MCF 10A (cell line): ENCODE results near the gene CYP27A1. TPM values are rescaled to one million over a fixed set of nuclear protein-coding genes. Genes with fewer than 3 reads are reported as not detected.

Experiments
- BruUV-seq: library from RNA; stranded (reverse); fragments of 400-500 nt; replicated peaks from 2 replicates; lab custom pipeline; 2021; lab: Mats Ljungman, UMichigan
- CTCF ChIA-PET: fragments of 300-600 bp; sonication (Branson Sonifier 250); formaldehyde crosslinking; extraction: SDS; loops from one replicate; lab custom pipeline; 2021; ENCODE audit warnings: antibody characterized with exemption, inconsistent platforms; lab: Yijun Ruan, JAX
- POLR2A ChIA-PET: fragments of 300-600, 350-650 bp; sonication (Branson Sonifier 250); formaldehyde crosslinking; extraction: SDS; loops from one replicate; lab custom pipeline; 2020; ENCODE audit warnings: antibody characterized with exemption, inconsistent platforms; lab: Yijun Ruan, JAX
- DNase-seq: peaks from one replicate; pipeline ENCODE4 v3.0.0-alpha.2; 2018; ENCODE audit not compliant: unreplicated experiment
- H3K27ac Mint-ChIP-seq: one replicate; pipeline ENCODE4 v1.8.0; 2022; ENCODE audit warnings: mild to moderate bottlenecking, low read depth, mixed read lengths; ENCODE audit not compliant: unreplicated experiment
- H3K27me3 Mint-ChIP-seq: one replicate; pipeline ENCODE4 v1.8.0; 2022; ENCODE audit warnings: mixed read lengths; ENCODE audit not compliant: insufficient read depth, unreplicated experiment
- H3K36me3 Mint-ChIP-seq: one replicate; pipeline ENCODE4 v1.8.0; 2022; ENCODE audit warnings: mild to moderate bottlenecking, moderate library complexity, mixed read lengths; ENCODE audit not compliant: insufficient read depth, unreplicated experiment
- H3K4me1 Mint-ChIP-seq: one replicate; pipeline ENCODE4 v1.8.0; 2022; ENCODE audit warnings: mixed read lengths; ENCODE audit not compliant: insufficient read depth, unreplicated experiment
- H3K4me3 Mint-ChIP-seq: one replicate; pipeline ENCODE4 v1.8.0; 2022; ENCODE audit warnings: mild to moderate bottlenecking, moderate library complexity, mixed read lengths; ENCODE audit not compliant: unreplicated experiment
- H3K9me3 Mint-ChIP-seq: one replicate; pipeline ENCODE4 v1.8.0; 2022; ENCODE audit warnings: mixed read lengths; ENCODE audit not compliant: unreplicated experiment
- CTCF ChIP-seq: fragments of 200-600 bp; IDR thresholded peaks from one replicate; pipeline ENCODE4 v1.8.0; 2022; ENCODE audit warnings: antibody characterized with exemption, mild to moderate bottlenecking; ENCODE audit not compliant: unreplicated experiment
- intact Hi-C: fragments of 100-400 bp; cut with micrococcal nuclease; formaldehyde crosslinking; loops from 2 replicates; pipeline ENCODE4 v1.14.1; 2022
- total RNA-seq: library from RNA; stranded (reverse); gene quantifications from 2 replicates; pipeline ENCODE4 v1.2.3, GENCODE V29; 2022

The CYP27A1 gene
- total RNA-seq, 1 experiment from 2014 or later = not detected

- Mint-ChIP-seq H3K27ac (no peak overlapping the region), H3K4me1 (no peaks in the 10 kb centered on the region), H3K9me3 (peaks cover 11% of the 10 kb centered on the region), H3K27me3 (no peaks in the 10 kb centered on the region), H3K36me3 (no peaks in the 10 kb centered on the region), H3K4me3 (no peak overlapping the region)
- intact Hi-C loops = no loop called here
- POLR2A ChIA-PET = interaction anchor here (1.0 kb wide), 1 partner anchor 9 kb away, joined by 3 read pairs; no protein-coding TSS in a partner anchor
- BruUV-seq = no TSS peak
- DNase-seq = no peak
- CTCF ChIA-PET = interaction anchor here (0.6 kb wide), 1 partner anchor 195 kb away, joined by 4 read pairs; no protein-coding TSS in a partner anchor
- no peak for TF ChIP-seq CTCF
Measured at GRCh38 chr2:218780851-218781690, 876 bp upstream of the CYP27A1 start.

- DNase-seq = no peak
- ChIA-PET CTCF (no interaction called here), POLR2A (no interaction called here)
- Mint-ChIP-seq H3K4me1 (no peaks in the 10 kb centered on the region), H3K9me3 (peaks cover 2% of the 10 kb centered on the region), H3K4me3 (no peak overlapping the region), H3K36me3 (no peaks in the 10 kb centered on the region), H3K27ac (no peak overlapping the region), H3K27me3 (no peaks in the 10 kb centered on the region)
- TF ChIP-seq CTCF = no peak
- intact Hi-C loops = no loop called here
- no TSS peak for BruUV-seq
Measured at GRCh38 chr2:218782528-218782844, 539 bp downstream of the CYP27A1 start.

DNA sequence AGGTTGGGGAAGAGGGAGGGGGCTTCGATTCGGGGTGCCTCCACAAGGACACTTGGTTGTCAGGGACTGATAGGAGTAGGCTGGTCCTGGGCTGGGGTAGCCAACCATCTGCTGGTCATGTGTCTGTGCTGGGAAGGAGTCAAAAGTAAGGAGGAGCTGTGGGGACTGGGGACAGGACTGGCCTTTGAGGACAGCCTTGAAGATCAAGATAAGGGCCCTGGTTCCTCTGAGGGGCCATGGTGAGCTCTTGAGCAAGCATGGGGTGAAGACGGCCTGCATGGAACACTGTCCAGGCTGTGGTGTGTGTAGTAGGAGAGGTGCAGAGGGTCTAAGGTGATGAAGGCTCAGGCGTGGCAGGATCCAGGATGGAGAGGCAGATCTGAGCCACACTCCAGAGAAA is 1.7 kb downstream of the CYP27A1 start:
- POLR2A ChIA-PET = no interaction called here
- H3K27ac Mint-ChIP-seq = no peak overlapping the region
- intact Hi-C loops = no loop called here

More for the DNA sequence above, 1.7 kb downstream of the CYP27A1 start:
- H3K9me3 Mint-ChIP-seq = no peaks in the 10 kb centered on the region
- no peak overlapping the region for H3K4me3 Mint-ChIP-seq
- H3K4me1 Mint-ChIP-seq = no peaks in the 10 kb centered on the region
- TF ChIP-seq CTCF = no peak
- CTCF ChIA-PET = no interaction called here
- no peak for DNase-seq
- BruUV-seq = no TSS peak
- no peaks in the 10 kb centered on the region for H3K36me3 Mint-ChIP-seq
- H3K27me3 Mint-ChIP-seq = no peaks in the 10 kb centered on the region
